ENCODE results near the gene NDUFB10. TPM values are rescaled to one million over a fixed set of nuclear protein-coding genes. Genes with fewer than 3 reads are reported as not detected.
"Not testable (repeated sequence)": the region's sequence is repeated elsewhere in the genome, so short reads cannot be mapped to it uniquely, and the experiment has no call there.

The NDUFB10 gene
- total and polyA plus RNA-seq, 2 donors = 103 to 129 TPM

DNA sequence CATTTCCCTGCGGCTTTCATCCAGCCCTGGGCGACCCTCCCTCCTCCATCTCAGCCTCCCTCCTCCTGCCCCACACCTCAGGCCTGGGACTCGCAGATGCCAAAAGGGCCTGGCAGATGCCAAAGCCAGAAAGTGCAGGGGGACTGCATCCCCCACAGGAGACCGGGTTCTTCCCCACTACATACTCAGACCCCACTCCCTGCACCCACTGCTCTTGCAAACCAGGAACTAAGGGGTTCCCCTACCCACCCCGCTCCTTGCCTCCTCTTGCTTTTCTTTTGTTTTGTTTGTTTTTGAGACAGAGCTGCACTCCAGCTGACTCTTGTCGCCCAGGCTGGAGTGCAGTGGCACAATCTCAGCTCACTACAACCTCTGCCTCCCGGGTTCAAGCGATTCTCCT, 44.4 kb upstream of the NDUFB10 start:
- DNase-seq (ENCODE audit: low read depth in 6 of 9, low spot score in 9 of 9) = no peak
- Histone ChIP-seq H3K27ac (ENCODE audit: low read depth in 1 of 2, low read length in 1 of 2) (no peak overlapping the region), H3K9me3 (ENCODE audit: control insufficient read depth in 2 of 2, insufficient read depth in 1 of 2, low read length in 1 of 2) (no peaks in the 10 kb centered on the region), H3K27me3 (ENCODE audit: control insufficient read depth in 2 of 2, insufficient read depth in 1 of 2, low read length in 1 of 2) (peaks cover 46 to 78% of the 10 kb centered on the region in 2 donors), H3K4me3 (ENCODE audit: low read length in 2 of 2) (no peak overlapping the region), H3K36me3 (ENCODE audit: control insufficient read depth in 2 of 2, insufficient read depth in 2 of 2, low read length in 1 of 2) (no peaks in the 10 kb centered on the region), H3K4me1 (ENCODE audit: control insufficient read depth in 2 of 2, insufficient read depth in 2 of 2, low read length in 2 of 2) (peaks cover 0 to 2% of the 10 kb centered on the region in 2 donors)
- WGBS = 57% methylated on average over 8 of the region's 8 CpGs

DNA sequence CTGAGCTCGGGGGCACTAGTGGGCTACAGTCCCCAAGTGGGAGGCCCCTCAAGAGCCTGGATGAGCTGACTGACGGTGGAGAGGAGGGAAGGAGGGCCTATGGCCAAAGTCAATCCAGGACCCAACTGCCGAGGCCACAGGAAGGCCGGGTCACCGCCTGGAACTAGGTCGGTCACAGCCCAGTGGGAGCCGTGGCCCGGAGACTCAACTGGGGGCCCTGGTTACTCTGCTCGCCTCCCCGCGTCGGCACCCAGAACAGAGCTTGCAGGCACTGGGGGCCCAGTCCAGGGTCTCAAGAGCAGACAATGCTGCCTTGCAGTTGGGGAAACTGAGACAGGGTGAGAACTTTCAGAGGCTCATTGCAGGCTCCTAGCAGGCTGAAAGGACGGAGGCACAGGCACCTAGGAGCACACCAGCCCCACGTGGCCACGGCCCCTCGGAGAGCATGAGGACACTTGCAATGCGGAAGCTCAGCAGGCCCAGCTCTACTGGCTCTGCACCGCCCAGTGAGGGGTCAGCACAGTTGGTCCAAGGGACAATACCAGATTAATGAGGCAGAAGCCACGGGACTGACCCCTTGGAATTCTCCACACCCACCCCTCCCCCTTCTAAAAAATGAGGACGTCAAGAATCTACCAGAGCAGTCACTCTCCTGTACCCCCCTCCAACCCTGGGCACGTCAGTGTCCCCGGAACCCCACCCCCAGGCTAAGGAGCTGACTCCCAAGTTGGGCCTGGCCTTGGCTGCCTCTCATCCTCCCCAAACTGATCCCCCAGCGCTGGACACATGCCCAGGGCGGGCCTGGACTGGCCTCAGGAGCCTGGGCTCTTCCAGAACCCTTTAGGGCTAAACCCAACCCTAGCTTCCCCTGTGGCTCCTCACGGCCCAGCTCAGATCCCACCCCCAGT, 43.4 kb upstream of the NDUFB10 start:
- H3K4me3 ChIP-seq (ENCODE audit: low read length in 2 of 2) = no peak overlapping the region
- WGBS = 70% methylated on average over 25 of the region's 25 CpGs
- no peaks in the 10 kb centered on the region for H3K36me3 ChIP-seq (ENCODE audit: control insufficient read depth in 2 of 2, insufficient read depth in 2 of 2, low read length in 1 of 2)
- no peak overlapping the region for H3K27ac ChIP-seq (ENCODE audit: low read depth in 1 of 2, low read length in 1 of 2)
- DNase-seq (ENCODE audit: low read depth in 6 of 9, low spot score in 9 of 9) = no peak
- H3K9me3 ChIP-seq (ENCODE audit: control insufficient read depth in 2 of 2, insufficient read depth in 1 of 2, low read length in 1 of 2) = peaks cover 0 to 3% of the 10 kb centered on the region in 2 donors
- peaks cover 55 to 85% of the 10 kb centered on the region in 2 donors for H3K27me3 ChIP-seq (ENCODE audit: control insufficient read depth in 2 of 2, insufficient read depth in 1 of 2, low read length in 1 of 2)
- peaks cover 0 to 2% of the 10 kb centered on the region in 2 donors for H3K4me1 ChIP-seq (ENCODE audit: control insufficient read depth in 2 of 2, insufficient read depth in 2 of 2, low read length in 2 of 2)

DNA sequence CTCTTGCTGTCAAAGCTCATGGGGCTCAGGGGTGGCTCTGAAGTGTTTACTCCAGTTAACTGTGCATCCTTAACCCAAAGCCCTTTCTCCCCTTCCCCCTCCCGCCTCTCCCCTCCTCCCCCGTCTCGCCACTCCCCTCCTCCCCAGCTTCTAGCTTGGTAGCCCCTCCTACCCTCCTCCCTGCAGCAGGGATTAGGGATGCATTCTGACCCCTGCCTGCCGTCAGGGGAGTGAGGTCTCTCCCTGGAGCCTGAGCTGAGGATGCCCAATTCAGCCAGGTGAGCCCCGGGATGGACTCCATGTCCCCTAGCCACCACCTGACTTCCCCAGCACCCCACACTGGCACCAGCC, 42.7 kb upstream of the NDUFB10 start:
- H3K27me3 ChIP-seq (ENCODE audit: control insufficient read depth in 2 of 2, insufficient read depth in 1 of 2, low read length in 1 of 2) = peaks cover 60 to 91% of the 10 kb centered on the region in 2 donors

DNA sequence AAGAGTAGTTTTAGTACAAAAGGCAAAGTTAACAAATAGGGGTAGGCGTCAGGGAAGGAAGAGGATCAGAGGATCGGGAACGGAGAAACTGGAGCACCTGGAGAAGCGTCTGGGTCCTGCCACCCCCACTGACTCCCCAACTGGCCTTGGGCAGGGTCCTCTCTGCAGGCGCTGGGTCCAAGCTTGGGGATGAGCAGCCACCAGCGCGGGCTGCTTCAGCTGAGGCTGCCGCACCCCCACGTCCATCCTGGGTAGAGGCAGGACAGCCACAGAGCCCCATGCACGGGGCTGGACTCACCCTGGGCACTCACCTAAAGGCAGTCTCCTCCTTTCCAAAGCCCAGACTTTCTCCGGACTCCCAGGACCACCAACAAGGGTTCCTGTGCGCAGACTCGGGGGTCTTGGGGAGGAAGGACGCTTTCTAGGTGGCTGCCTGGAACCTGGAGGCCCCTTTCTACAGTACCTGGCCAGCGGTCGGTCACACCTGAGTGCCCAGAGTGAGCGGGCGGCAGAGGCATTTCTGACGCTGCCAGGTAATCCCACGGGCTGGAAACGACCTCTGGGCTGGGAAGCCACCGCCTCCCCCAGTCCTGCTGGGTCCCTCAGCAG, 42.2 kb upstream of the NDUFB10 start:
- no peak overlapping the region for H3K4me3 ChIP-seq (ENCODE audit: low read length in 2 of 2)
- H3K36me3 ChIP-seq (ENCODE audit: control insufficient read depth in 2 of 2, insufficient read depth in 2 of 2, low read length in 1 of 2) = no peaks in the 10 kb centered on the region
- no peak overlapping the region for H3K27ac ChIP-seq (ENCODE audit: low read depth in 1 of 2, low read length in 1 of 2)
- H3K27me3 ChIP-seq (ENCODE audit: control insufficient read depth in 2 of 2, insufficient read depth in 1 of 2, low read length in 1 of 2) = peaks cover 61 to 92% of the 10 kb centered on the region in 2 donors
- no peak for DNase-seq (ENCODE audit: low read depth in 6 of 9, low spot score in 9 of 9)
- WGBS = 10% methylated on average over 22 of the region's 22 CpGs
- H3K4me1 ChIP-seq (ENCODE audit: control insufficient read depth in 2 of 2, insufficient read depth in 2 of 2, low read length in 2 of 2) = peaks cover 0 to 2% of the 10 kb centered on the region in 2 donors
- peaks cover 0 to 3% of the 10 kb centered on the region in 2 donors for H3K9me3 ChIP-seq (ENCODE audit: control insufficient read depth in 2 of 2, insufficient read depth in 1 of 2, low read length in 1 of 2)

More for the DNA sequence above, 42.7 kb upstream of the NDUFB10 start:
- 19% methylated on average over 5 of the region's 5 CpGs for WGBS
- DNase-seq (ENCODE audit: low read depth in 6 of 9, low spot score in 9 of 9) = no peak
- no peak overlapping the region for H3K27ac ChIP-seq (ENCODE audit: low read depth in 1 of 2, low read length in 1 of 2)
- H3K4me1 ChIP-seq (ENCODE audit: control insufficient read depth in 2 of 2, insufficient read depth in 2 of 2, low read length in 2 of 2) = peaks cover 0 to 2% of the 10 kb centered on the region in 2 donors
- H3K4me3 ChIP-seq (ENCODE audit: low read length in 2 of 2) = no peak overlapping the region
- H3K36me3 ChIP-seq (ENCODE audit: control insufficient read depth in 2 of 2, insufficient read depth in 2 of 2, low read length in 1 of 2) = no peaks in the 10 kb centered on the region
- peaks cover 0 to 3% of the 10 kb centered on the region in 2 donors for H3K9me3 ChIP-seq (ENCODE audit: control insufficient read depth in 2 of 2, insufficient read depth in 1 of 2, low read length in 1 of 2)

DNA sequence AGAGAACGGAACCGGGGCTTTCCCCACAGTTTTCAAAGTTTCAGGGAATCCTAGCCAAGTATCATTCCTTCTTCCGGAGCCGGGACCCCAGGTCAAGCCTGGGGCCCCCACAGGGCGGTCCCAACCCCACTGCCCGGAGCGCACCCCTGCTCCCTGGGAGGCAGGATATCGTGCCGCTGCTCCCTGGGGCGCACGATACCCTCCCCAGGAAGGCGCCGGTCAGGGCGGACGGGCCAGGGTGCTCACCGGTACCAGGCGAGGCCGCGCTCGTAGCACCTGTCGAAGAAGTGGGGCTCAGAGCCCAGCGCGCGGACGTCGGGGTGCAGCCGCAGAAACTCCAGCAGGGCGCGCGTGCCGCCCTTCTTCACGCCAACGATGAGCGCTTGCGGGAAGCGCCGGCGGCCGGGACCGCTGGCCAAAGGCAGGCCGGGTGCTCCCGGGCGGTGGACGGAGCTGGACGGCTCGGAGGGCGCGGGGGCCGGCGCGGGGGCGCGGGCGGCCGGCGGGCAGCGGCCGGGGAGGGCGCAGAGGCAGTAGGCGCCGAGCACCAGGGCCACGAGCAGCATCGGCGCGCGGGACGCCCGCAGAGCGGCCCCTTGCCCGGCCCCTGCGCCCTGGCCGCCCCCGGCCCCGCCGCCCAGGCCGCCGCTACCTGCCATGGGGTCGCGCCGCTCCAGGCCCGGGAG, 41.5 kb upstream of the NDUFB10 start:
- Histone ChIP-seq H3K27me3 (ENCODE audit: control insufficient read depth in 2 of 2, insufficient read depth in 1 of 2, low read length in 1 of 2) (peaks cover 68 to 95% of the 10 kb centered on the region in 2 donors), H3K4me3 (ENCODE audit: low read length in 2 of 2) (no peak overlapping the region), H3K36me3 (ENCODE audit: control insufficient read depth in 2 of 2, insufficient read depth in 2 of 2, low read length in 1 of 2) (no peaks in the 10 kb centered on the region), H3K27ac (ENCODE audit: low read depth in 1 of 2, low read length in 1 of 2) (no peak overlapping the region), H3K4me1 (ENCODE audit: control insufficient read depth in 2 of 2, insufficient read depth in 2 of 2, low read length in 2 of 2) (peaks cover 0 to 2% of the 10 kb centered on the region in 2 donors), H3K9me3 (ENCODE audit: control insufficient read depth in 2 of 2, insufficient read depth in 1 of 2, low read length in 1 of 2) (peaks cover 0 to 3% of the 10 kb centered on the region in 2 donors)
- DNase-seq (ENCODE audit: low read depth in 6 of 9, low spot score in 9 of 9) = no peak
- 4% methylated on average over 81 of the region's 81 CpGs for WGBS

DNA sequence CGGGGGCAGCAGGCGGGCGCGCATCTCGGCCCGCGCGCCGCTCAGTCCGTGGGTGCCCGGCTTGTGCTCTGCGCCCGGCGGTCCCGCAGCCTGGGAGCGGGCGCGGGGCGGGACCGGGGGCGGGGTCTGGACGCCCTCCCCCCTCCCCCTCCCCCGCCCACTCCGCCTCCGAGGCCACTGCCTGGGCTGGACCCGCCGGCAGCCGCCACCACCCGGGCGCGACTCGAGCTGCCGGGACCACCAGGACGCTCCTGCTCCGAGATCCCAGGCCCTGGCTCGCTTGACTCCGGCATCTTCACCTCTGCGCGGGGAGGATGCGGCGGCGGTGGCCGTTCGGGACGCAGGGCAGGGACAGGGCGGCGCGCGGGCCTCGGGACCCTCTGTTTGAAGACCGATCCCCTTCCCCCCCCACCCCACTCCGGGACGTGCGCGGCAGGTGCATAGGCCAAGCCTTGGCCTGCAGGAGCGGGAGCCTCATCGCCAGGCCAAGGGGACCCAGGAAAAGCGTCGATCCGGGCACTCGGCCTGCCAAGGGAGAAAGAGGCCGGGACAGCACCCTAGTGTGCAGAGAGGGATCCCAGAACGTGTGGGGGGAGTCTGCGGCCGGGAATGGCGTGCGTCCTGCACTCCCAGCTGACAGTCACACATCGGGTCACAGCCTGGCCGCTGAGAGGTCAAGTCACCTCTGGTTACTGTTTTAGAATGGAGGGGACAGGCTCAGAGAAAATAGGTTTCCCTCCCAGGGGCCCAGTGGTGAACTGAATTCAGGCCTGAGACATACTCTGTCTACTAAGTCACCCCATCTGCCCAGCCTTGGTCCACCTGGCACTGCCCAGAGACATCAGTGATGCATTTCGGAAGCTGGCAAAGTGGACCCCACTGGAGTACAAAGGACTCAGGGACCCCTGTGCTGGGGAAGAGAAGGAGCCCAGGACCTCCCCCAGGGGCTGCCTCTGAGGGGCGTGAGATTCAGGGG, 40.7 kb upstream of the NDUFB10 start, which contains the start of gene HS3ST6:
Gene HS3ST6, minus strand, starts transcription at position 65 of the 976 bp plus-strand sequence. CDS start 92 bp downstream, outside the sequence.
- Histone ChIP-seq H3K36me3 (ENCODE audit: control insufficient read depth in 2 of 2, insufficient read depth in 2 of 2, low read length in 1 of 2) (no peaks in the 10 kb centered on the region), H3K27me3 (ENCODE audit: control insufficient read depth in 2 of 2, insufficient read depth in 1 of 2, low read length in 1 of 2) (peaks cover 74 to 96% of the 10 kb centered on the region in 2 donors), H3K9me3 (ENCODE audit: control insufficient read depth in 2 of 2, insufficient read depth in 1 of 2, low read length in 1 of 2) (peaks cover 0 to 7% of the 10 kb centered on the region in 2 donors), H3K27ac (ENCODE audit: low read depth in 1 of 2, low read length in 1 of 2) (no peak within 1 kb of the TSS), H3K4me1 (ENCODE audit: control insufficient read depth in 2 of 2, insufficient read depth in 2 of 2, low read length in 2 of 2) (peaks cover 0 to 5% of the 10 kb centered on the region in 2 donors), H3K4me3 (ENCODE audit: low read length in 2 of 2) (no peak within 1 kb of the TSS)
- 7% methylated on average over 71 of the region's 71 CpGs for WGBS
- no peak for DNase-seq (ENCODE audit: low read depth in 6 of 9, low spot score in 9 of 9)

DNA sequence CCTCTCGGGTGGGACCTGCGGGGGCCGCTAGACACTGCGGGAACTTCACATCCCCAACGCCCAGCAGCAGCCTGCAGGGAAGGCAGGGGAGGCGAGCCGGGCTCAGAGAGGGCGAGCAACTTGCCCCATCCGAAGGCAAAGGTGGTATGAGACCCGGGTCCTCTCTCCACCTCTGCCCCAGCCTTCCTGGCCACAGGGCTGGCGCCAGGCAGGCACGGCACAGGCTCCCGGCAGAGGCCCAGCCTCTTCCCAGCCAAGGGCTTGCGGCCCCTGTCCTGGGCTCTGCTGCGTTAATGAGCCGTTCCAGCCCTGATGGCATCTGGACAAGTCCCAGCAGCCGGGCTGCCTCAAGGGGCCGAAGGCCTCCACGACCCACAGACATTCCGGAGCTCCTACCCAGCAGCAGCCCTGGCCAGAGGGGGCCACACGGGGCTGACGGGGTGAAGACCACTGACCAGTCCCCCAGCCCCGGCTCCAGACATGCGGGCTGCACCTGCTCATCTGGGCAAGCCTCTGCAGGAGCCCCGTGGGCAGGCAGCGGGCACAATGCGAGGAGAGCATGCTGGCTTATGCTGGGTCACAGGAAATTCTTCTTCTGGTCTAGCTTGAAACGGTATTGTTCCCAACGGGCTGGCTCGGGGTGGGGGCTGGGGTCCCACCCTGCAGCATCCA, 39.9 kb upstream of the NDUFB10 start:
- peaks cover 77 to 96% of the 10 kb centered on the region in 2 donors for H3K27me3 ChIP-seq (ENCODE audit: control insufficient read depth in 2 of 2, insufficient read depth in 1 of 2, low read length in 1 of 2)
- DNase-seq (ENCODE audit: low read depth in 6 of 9, low spot score in 9 of 9) = no peak

DNA sequence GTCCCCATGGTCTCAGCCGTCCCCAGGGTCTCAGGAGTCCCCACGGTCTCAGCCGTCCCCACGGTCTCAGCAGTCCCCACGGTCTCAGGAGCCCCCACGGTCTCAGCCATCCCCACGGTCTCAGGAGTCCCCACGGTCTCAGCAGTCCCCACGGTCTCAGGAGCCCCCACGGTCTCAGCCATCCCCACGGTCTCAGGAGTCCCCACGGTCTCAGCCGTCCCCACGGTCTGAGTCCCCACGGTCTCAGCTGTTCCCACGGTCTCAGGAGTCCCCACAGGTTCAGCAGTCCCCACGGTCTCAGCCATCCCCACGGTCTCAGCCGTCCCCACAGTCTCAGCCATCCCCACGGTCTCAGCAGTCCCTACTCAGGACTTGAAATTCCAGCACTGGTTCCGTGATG, 39.2 kb upstream of the NDUFB10 start:
- not testable (repeated sequence) for DNase-seq (ENCODE audit: low read depth in 6 of 9, low spot score in 9 of 9); H3K36me3 ChIP-seq (ENCODE audit: control insufficient read depth in 2 of 2, insufficient read depth in 2 of 2, low read length in 1 of 2); H3K27ac ChIP-seq (ENCODE audit: low read depth in 1 of 2, low read length in 1 of 2); H3K4me3 ChIP-seq (ENCODE audit: low read length in 2 of 2); H3K4me1 ChIP-seq (ENCODE audit: control insufficient read depth in 2 of 2, insufficient read depth in 2 of 2, low read length in 2 of 2); H3K9me3 ChIP-seq (ENCODE audit: control insufficient read depth in 2 of 2, insufficient read depth in 1 of 2, low read length in 1 of 2)
- peaks cover 77 to 95% of the 10 kb centered on the region in 2 donors for H3K27me3 ChIP-seq (ENCODE audit: control insufficient read depth in 2 of 2, insufficient read depth in 1 of 2, low read length in 1 of 2)
- 76% methylated on average over 21 of the region's 21 CpGs for WGBS

More for the DNA sequence above, 39.9 kb upstream of the NDUFB10 start:
- Histone ChIP-seq H3K4me1 (ENCODE audit: control insufficient read depth in 2 of 2, insufficient read depth in 2 of 2, low read length in 2 of 2) (peaks cover 0 to 7% of the 10 kb centered on the region in 2 donors), H3K27ac (ENCODE audit: low read depth in 1 of 2, low read length in 1 of 2) (no peak overlapping the region), H3K4me3 (ENCODE audit: low read length in 2 of 2) (no peak overlapping the region), H3K9me3 (ENCODE audit: control insufficient read depth in 2 of 2, insufficient read depth in 1 of 2, low read length in 1 of 2) (peaks cover 0 to 8% of the 10 kb centered on the region in 2 donors), H3K36me3 (ENCODE audit: control insufficient read depth in 2 of 2, insufficient read depth in 2 of 2, low read length in 1 of 2) (no peaks in the 10 kb centered on the region)
- WGBS = 46% methylated on average over 30 of the region's 30 CpGs
